ENCODE data around the gene ECHDC1.

- TF ChIP-seq CTCF (IDR thresholded peaks at IDR 0.05) (no peak), POLR2A (IDR thresholded peaks at IDR 0.05) (no peak)
These were observed 6.6 kb upstream of the ECHDC1 start for GRCh38 chr6:127349980-127350379.
